ENCODE measurements around the gene BAZ2B. TPM values are rescaled to one million over a fixed set of nuclear protein-coding genes. Genes with fewer than 3 reads are reported as not detected.

The BAZ2B gene
- total RNA-seq, 2 donors from 2014 or later: 53.1 to 64.1 TPM

DNA sequence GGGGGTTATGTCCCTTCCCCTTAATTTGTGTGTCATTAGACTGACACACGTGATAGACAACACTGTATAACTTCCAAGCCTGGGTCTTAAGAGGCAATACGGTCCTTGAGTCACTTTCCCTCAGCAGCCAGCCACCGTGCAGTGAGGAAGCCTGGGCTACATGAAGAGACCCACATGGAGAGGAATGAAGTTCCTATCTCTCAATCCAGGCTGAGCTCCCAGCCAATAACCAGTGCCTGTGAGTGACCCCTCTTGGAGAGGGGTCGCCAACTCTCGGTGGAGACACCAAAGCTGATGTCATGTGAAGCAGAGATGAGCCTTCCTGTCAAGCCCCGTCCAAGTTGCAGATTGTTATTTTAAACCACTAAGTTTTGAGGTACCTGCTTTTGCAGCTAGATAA, 324.2 kb downstream of the BAZ2B start:
- Mint-ChIP-seq H3K27ac (no peak overlapping the region), H3K36me3 (ENCODE audit: low read depth) (no peaks in the 10 kb centered on the region), H3K9me3 (no peaks in the 10 kb centered on the region), H3K27me3 (ENCODE audit: insufficient read depth) (no peaks in the 10 kb centered on the region), H3K4me3 (no peak overlapping the region), H3K4me1 (peaks cover 3% of the 10 kb centered on the region)
- no peak overlapping the region for H3K4me3 ChIP-seq (ENCODE audit: low read length)
- no peak overlapping the region for H3K27ac ChIP-seq (ENCODE audit: low read depth, low read length)
- no peaks in the 10 kb centered on the region for H3K36me3 ChIP-seq (ENCODE audit: control insufficient read depth, insufficient read depth, low read length)
- peaks cover 3% of the 10 kb centered on the region for H3K9me3 ChIP-seq (ENCODE audit: control insufficient read depth, low read length)
- no peaks in the 10 kb centered on the region for H3K4me1 ChIP-seq (ENCODE audit: control insufficient read depth, insufficient read depth, low read length)
- H3K9ac ChIP-seq (ENCODE audit: extremely low read depth, low read length, poor library complexity, severe bottlenecking): no peak overlapping the region
- no peaks in the 10 kb centered on the region for H3K27me3 ChIP-seq (ENCODE audit: control insufficient read depth, insufficient read depth, low read length, poor library complexity, severe bottlenecking)
- TF ChIP-seq, protein P1, sequence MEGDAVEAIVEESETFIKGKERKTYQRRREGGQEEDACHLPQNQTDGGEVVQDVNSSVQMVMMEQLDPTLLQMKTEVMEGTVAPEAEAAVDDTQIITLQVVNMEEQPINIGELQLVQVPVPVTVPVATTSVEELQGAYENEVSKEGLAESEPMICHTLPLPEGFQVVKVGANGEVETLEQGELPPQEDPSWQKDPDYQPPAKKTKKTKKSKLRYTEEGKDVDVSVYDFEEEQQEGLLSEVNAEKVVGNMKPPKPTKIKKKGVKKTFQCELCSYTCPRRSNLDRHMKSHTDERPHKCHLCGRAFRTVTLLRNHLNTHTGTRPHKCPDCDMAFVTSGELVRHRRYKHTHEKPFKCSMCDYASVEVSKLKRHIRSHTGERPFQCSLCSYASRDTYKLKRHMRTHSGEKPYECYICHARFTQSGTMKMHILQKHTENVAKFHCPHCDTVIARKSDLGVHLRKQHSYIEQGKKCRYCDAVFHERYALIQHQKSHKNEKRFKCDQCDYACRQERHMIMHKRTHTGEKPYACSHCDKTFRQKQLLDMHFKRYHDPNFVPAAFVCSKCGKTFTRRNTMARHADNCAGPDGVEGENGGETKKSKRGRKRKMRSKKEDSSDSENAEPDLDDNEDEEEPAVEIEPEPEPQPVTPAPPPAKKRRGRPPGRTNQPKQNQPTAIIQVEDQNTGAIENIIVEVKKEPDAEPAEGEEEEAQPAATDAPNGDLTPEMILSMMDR (conservative IDR thresholded peaks at IDR 0.05): no peak
- 76 to 83% methylated on average over 4 to 6 of the region's 6 CpGs for WGBS, 2 experiments (ENCODE audit: insufficient coverage in 1 of 2, insufficient read length in 1 of 2)
- DNase-seq: peak; percentile 67

DNA sequence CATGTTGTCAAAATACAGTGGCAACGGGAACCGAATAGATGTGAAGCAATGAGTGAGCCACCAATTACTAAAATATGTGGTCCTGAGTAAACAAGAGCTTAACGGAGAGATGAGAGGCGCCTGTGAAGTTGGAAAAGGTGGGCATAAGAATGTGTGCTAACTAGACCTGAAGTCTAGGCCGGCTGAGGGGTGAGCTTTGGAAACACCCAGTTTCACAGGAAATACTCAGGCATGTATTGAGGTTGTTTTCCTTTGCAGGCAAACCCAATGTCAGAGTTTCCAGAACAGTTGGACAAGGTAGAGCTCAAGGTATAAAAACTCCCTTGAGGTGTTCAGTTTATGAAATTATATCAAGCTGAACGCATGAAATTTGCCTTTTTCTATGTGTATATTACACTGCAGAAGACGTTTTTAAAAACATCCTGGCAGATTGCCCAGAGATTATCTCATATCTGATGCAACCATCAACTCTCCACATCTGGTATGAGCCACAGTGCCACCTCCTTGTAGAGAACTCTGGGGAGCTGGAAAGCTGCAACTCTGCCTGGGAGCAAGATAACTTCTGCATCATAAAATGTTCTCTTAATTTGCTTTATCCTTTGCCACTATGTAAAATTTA, 325.9 kb downstream of the BAZ2B start:
- DNase-seq: no peak
- no peak overlapping the region for H3K27ac ChIP-seq (ENCODE audit: low read depth, low read length)
- H3K9me3 Mint-ChIP-seq: no peaks in the 10 kb centered on the region
- H3K4me1 ChIP-seq (ENCODE audit: control insufficient read depth, insufficient read depth, low read length): no peaks in the 10 kb centered on the region
- no peak overlapping the region for H3K4me3 Mint-ChIP-seq
- H3K36me3 Mint-ChIP-seq (ENCODE audit: low read depth): no peaks in the 10 kb centered on the region
- WGBS, 2 experiments (ENCODE audit: insufficient coverage in 1 of 2, insufficient read length in 1 of 2): 89 to 93% methylated on average over 6 to 7 of the region's 7 CpGs
- no peaks in the 10 kb centered on the region for H3K36me3 ChIP-seq (ENCODE audit: control insufficient read depth, insufficient read depth, low read length)
- no peaks in the 10 kb centered on the region for H3K9me3 ChIP-seq (ENCODE audit: control insufficient read depth, low read length)
- H3K27me3 ChIP-seq (ENCODE audit: control insufficient read depth, insufficient read depth, low read length, poor library complexity, severe bottlenecking): no peaks in the 10 kb centered on the region
- H3K27me3 Mint-ChIP-seq (ENCODE audit: insufficient read depth): no peaks in the 10 kb centered on the region
- TF ChIP-seq, protein P1 (conservative IDR thresholded peaks at IDR 0.05): no peak
- H3K4me1 Mint-ChIP-seq: peaks cover 3% of the 10 kb centered on the region
- no peak overlapping the region for H3K27ac Mint-ChIP-seq
- no peak overlapping the region for H3K4me3 ChIP-seq (ENCODE audit: low read length)
- H3K9ac ChIP-seq (ENCODE audit: extremely low read depth, low read length, poor library complexity, severe bottlenecking): no peak overlapping the region

DNA sequence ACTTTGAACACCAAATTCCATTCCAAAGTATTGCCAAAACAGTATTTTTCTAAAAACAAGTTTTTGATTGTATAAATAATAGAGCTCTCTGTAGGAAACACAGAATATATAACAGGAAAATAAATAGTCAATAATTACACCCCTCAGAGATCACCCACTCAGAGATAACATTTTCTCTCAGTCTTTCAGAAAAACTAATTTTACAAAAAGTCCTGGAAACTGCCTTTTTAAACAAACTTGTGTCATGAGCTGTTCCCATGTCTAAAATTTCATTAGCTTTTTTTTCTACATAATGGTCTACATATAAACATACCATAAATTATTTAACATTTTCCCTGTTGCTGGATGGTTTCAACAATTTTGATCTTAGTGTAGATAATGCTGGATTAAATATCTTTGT, 328.6 kb downstream of the BAZ2B start:
- Mint-ChIP-seq H3K36me3 (ENCODE audit: low read depth) (no peaks in the 10 kb centered on the region), H3K4me3 (peak overlapping the region; percentile 82), H3K4me1 (peaks cover 7% of the 10 kb centered on the region), H3K27ac (no peak overlapping the region), H3K27me3 (ENCODE audit: insufficient read depth) (no peaks in the 10 kb centered on the region), H3K9me3 (no peaks in the 10 kb centered on the region)
- Histone ChIP-seq H3K4me1 (ENCODE audit: control insufficient read depth, insufficient read depth, low read length) (no peaks in the 10 kb centered on the region), H3K36me3 (ENCODE audit: control insufficient read depth, insufficient read depth, low read length) (peaks cover 2% of the 10 kb centered on the region), H3K9ac (ENCODE audit: extremely low read depth, low read length, poor library complexity, severe bottlenecking) (no peak overlapping the region), H3K9me3 (ENCODE audit: control insufficient read depth, low read length) (no peaks in the 10 kb centered on the region), H3K27ac (ENCODE audit: low read depth, low read length) (no peak overlapping the region), H3K4me3 (ENCODE audit: low read length) (no peak overlapping the region), H3K27me3 (ENCODE audit: control insufficient read depth, insufficient read depth, low read length, poor library complexity, severe bottlenecking) (no peaks in the 10 kb centered on the region)
- TF ChIP-seq, protein P1 (conservative IDR thresholded peaks at IDR 0.05): no peak
- no peak for DNase-seq
